ENCODE results near the gene AMFR. TPM values are rescaled to one million over a fixed set of nuclear protein-coding genes. Genes with fewer than 3 reads are reported as not detected.

Gene AMFR
- total and polyA plus RNA-seq, 8 donors = 64.2 to 88.5 (median 69.7) TPM

- DNase-seq (peak in 1 of 4 donors; percentile 52), ATAC-seq (no peak)
- H3K9me3 ChIP-seq = no peaks in the 10 kb centered on the region
- peaks cover 0 to 48% of the 10 kb centered on the region in 2 donors for H3K36me3 ChIP-seq
- no peak for TF ChIP-seq CTCF (IDR thresholded peaks at IDR 0.05)
- H3K4me1 ChIP-seq = peaks cover 7 to 12% of the 10 kb centered on the region in 2 donors
- intact Hi-C loops (cut with DNase I) = no loop called here
- no peak overlapping the region for H3K27ac ChIP-seq
- no peaks in the 10 kb centered on the region for H3K27me3 ChIP-seq
- no peak overlapping the region for H3K4me3 ChIP-seq
Observed at GRCh38 chr16:56360117-56361008, 65.0 kb downstream of the AMFR start.

GRCh38 chr16:56357765-56358322 lies 67.5 kb downstream of the AMFR start:
- DNase-seq (peak in 1 of 4 donors; percentile 66), ATAC-seq (no peak)
- Histone ChIP-seq H3K4me1 (peaks cover 7 to 12% of the 10 kb centered on the region in 2 donors), H3K36me3 (peaks cover 0 to 25% of the 10 kb centered on the region in 2 donors), H3K4me3 (no peak overlapping the region), H3K9me3 (no peaks in the 10 kb centered on the region), H3K27ac (peak overlapping the region in 1 of 2 donors; percentile 63), H3K27me3 (no peaks in the 10 kb centered on the region)
- no peak for TF ChIP-seq CTCF (IDR thresholded peaks at IDR 0.05)
- intact Hi-C loops (cut with DNase I) = no loop called here

GRCh38 chr16:56357241-56357764 lies 68.0 kb downstream of the AMFR start:
- TF ChIP-seq CTCF (IDR thresholded peaks at IDR 0.05) = no peak
- DNase-seq (peak in 2 of 4 donors; percentile 22 to 72), ATAC-seq (peak; percentile 44)

DNA sequence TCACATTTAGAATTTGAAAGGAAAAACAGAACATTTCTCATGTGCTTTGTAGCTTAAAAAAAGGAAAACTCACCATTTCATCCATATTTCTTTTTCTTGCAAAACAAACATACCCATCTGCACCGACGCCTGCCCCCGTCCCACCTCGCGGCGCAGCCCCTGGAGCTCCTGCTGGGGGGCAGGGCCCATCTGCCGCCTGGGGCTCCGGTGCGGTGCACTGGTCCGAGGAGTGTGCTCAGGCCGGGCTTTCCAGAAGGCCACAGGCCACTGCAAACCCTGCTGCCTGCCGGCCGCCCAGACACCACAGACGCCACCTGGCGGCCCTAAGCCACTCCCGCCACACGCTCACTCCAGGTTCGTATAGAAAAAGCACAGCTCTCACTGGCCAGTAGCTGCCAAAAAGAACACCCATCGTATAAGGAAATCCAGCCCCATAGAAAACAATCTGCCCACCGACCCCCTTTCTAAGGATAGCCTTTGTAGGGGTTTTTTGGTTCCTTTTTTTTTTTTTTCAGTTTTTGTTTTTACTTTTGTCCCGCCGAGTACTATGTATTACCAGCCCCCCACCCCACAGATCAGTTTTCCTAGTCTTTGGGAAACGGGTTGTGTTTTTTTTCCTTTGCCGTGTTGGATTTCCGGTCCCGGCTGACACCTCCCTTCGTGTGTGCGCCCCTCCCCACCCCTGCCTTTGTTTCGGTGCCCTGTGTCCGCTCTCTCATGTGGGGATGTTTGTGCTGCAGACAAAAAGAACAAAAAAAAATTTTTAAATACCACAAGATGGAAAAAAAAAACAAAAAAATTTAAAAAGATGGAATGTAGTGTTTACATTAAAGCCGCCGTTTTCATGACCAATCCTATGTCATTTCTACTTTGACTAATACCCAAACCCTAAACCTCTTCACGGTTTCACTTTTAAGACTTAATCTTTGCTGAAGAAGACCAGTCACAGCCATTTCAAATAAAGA lies 68.8 kb downstream of the AMFR start:
- peak overlapping the region; percentile 15 to 63 for H3K27ac ChIP-seq
- H3K4me1 ChIP-seq = peaks cover 7 to 12% of the 10 kb centered on the region in 2 donors
- H3K27me3 ChIP-seq = no peaks in the 10 kb centered on the region
- TF ChIP-seq CTCF (IDR thresholded peaks at IDR 0.05) = peak; percentile 74 to 78
- ATAC-seq (peak; percentile 99), DNase-seq (peak; percentile 68 to 93 (median 86))
- intact Hi-C loops (cut with DNase I) = no loop called here
- H3K9me3 ChIP-seq = no peaks in the 10 kb centered on the region
- peaks cover 0 to 12% of the 10 kb centered on the region in 2 donors for H3K36me3 ChIP-seq
- peak overlapping the region; percentile 16 to 39 for H3K4me3 ChIP-seq

More at GRCh38 chr16:56357241-56357764, 68.0 kb downstream of the AMFR start:
- Histone ChIP-seq H3K27ac (peak overlapping the region; percentile 15 to 63), H3K27me3 (no peaks in the 10 kb centered on the region), H3K36me3 (peaks cover 0 to 19% of the 10 kb centered on the region in 2 donors), H3K9me3 (no peaks in the 10 kb centered on the region), H3K4me3 (peak overlapping the region in 1 of 2 donors; percentile 39), H3K4me1 (peaks cover 7 to 12% of the 10 kb centered on the region in 2 donors)
- intact Hi-C loops (cut with DNase I) = no loop called here

All from left lung (tissue), 10 donors.